PC-3 (cell line): ENCODE results near the gene VEGFA. TPM values are rescaled to one million over a fixed set of nuclear protein-coding genes. Genes with fewer than 3 reads are reported as not detected.
A peak's percentile ranks its signal among the peaks of the same experiment; 100 is the strongest.

Experiments used
- ATAC-seq: fragments of 200-7000 bp; cut with Tn5 transposase; 2 replicates; pipeline ENCODE4 v1.9.1; 2020; ENCODE audit warnings: mild to moderate bottlenecking, moderate library complexity
- BruUV-seq: library from RNA; stranded (reverse); fragments of 400-500 nt; replicated peaks from 2 replicates; lab custom pipeline; 2021; lab: Mats Ljungman, UMichigan
- CTCF ChIA-PET: fragments of 300-600 bp; sonication (Branson Sonifier 250); formaldehyde crosslinking; loops from one replicate; lab custom pipeline; 2022; ENCODE audit warnings: antibody characterized with exemption; lab: Charles Lee
- POLR2A ChIA-PET: fragments of 300-600 bp; sonication (Branson Sonifier 250); formaldehyde crosslinking; loops from one replicate; lab custom pipeline; 2022; ENCODE audit warnings: antibody characterized with exemption; ENCODE audit not compliant: unreplicated experiment; lab: Charles Lee
- DNase-seq: peaks from one replicate; pipeline ENCODE4 v3.0.0-alpha.2; 2015
- H2AFZ ChIP-seq: fragments of 300-600 bp; sonication (generic); 2 replicates; pipeline ENCODE4 v1.6.0; 2016; ENCODE audit warnings: antibody characterized with exemption, low read length
- H3F3A ChIP-seq: fragments of 300-600 bp; sonication (generic); one replicate; pipeline ENCODE4 v1.6.0; 2017; ENCODE audit warnings: antibody characterized with exemption, low read length, control low read depth, mild to moderate bottlenecking; ENCODE audit not compliant: unreplicated experiment
- H3K27ac ChIP-seq: fragments of 300-600 bp; sonication (generic); 2 replicates; pipeline ENCODE4 v1.5.1; 2016; ENCODE audit warnings: mild to moderate bottlenecking, low read length
- H3K27me3 ChIP-seq: fragments of 300-600 bp; sonication (generic); 2 replicates; pipeline ENCODE4 v1.6.1; 2016; ENCODE audit warnings: low read length, mixed read lengths
- H3K36me3 ChIP-seq: fragments of 300-600 bp; sonication (generic); 2 replicates; pipeline ENCODE4 v1.6.1; 2016; ENCODE audit warnings: low read depth, mixed run types, low read length, mixed read lengths
- H3K4me1 ChIP-seq: fragments of 300-600 bp; sonication (generic); 2 replicates; pipeline ENCODE4 v1.5.1; 2016; ENCODE audit warnings: low read length; ENCODE audit not compliant: insufficient read depth
- H3K4me2 ChIP-seq: fragments of 300-600 bp; sonication (generic); 2 replicates; pipeline ENCODE4 v1.6.0; 2016; ENCODE audit warnings: low read length
- H3K4me3 ChIP-seq: fragments of 300-600 bp; sonication (generic); 2 replicates; pipeline ENCODE4 v1.5.1; 2016; ENCODE audit warnings: mild to moderate bottlenecking, low read length, mixed read lengths
- H3K79me2 ChIP-seq: fragments of 300-600 bp; sonication (generic); 2 replicates; pipeline ENCODE4 v1.6.1; 2017; ENCODE audit warnings: low read length, mixed read lengths
- H3K9ac ChIP-seq: fragments of 300-600 bp; sonication (generic); 2 replicates; pipeline ENCODE4 v1.6.0; 2016; ENCODE audit warnings: mild to moderate bottlenecking, low read length
- H3K9me2 ChIP-seq: fragments of 300-600 bp; sonication (generic); replicated peaks from 2 replicates; pipeline ENCODE4 v1.6.1; 2016; ENCODE audit warnings: mixed run types, low read length, mixed read lengths
- H3K9me3 ChIP-seq: fragments of 300-600 bp; sonication (generic); 2 replicates; pipeline ENCODE4 v1.6.1; 2016; ENCODE audit warnings: low read length, mixed read lengths
- H4K20me1 ChIP-seq: fragments of 300-600 bp; sonication (generic); 2 replicates; pipeline ENCODE4 v1.6.1; 2016; ENCODE audit warnings: low read length, mixed read lengths
- CTCF ChIP-seq: fragments of 300-600 bp; sonication (generic); conservative IDR thresholded peaks from 2 replicates; pipeline ENCODE4 v1.5.1; 2017; ENCODE audit warnings: antibody characterized with exemption, low read depth, mild to moderate bottlenecking, low read length
- EZH2 ChIP-seq: fragments of 300-600 bp; sonication (generic); IDR thresholded peaks from one replicate; pipeline ENCODE4 v1.6.1; 2017; ENCODE audit warnings: antibody characterized with exemption, mild to moderate bottlenecking, low read length; ENCODE audit not compliant: unreplicated experiment
- EZH2phosphoT487 ChIP-seq: fragments of 300-600 bp; sonication (generic); IDR thresholded peaks from 2 replicates; pipeline ENCODE4 v1.6.1; 2018; ENCODE audit warnings: mild to moderate bottlenecking, antibody characterized with exemption, low read length, borderline replicate concordance
- intact Hi-C: fragments of 100-400 bp; cut with micrococcal nuclease; formaldehyde crosslinking; loops from 2 replicates; pipeline ENCODE4 v1.9.0; 2023
- total RNA-seq: library from RNA; depleted of rRNA; stranded (reverse); fragments of >200 nt; gene quantifications from 2 replicates; pipeline ENCODE4 v1.2.3, GENCODE V29; 2014

The VEGFA gene
- total RNA-seq, 1 experiment from 2014 or later = 146 TPM

GRCh38 chr6:43768506-43768860, 1.5 kb upstream of the VEGFA start:
- no TSS peak for BruUV-seq
- no peak for TF ChIP-seq CTCF
- no peak for TF ChIP-seq EZH2phosphoT487
- no peak for TF ChIP-seq EZH2
- peaks cover 4% of the 10 kb centered on the region for H3K4me1 ChIP-seq
- no peaks in the 10 kb centered on the region for H3K9me3 ChIP-seq
- H3K79me2 ChIP-seq = peaks cover 35% of the 10 kb centered on the region
- peaks cover 16% of the 10 kb centered on the region for H4K20me1 ChIP-seq
- H3K9me2 ChIP-seq = no peaks in the 10 kb centered on the region
- no peaks in the 10 kb centered on the region for H3K27me3 ChIP-seq
- H3F3A ChIP-seq = no peaks in the 10 kb centered on the region
- H3K4me3 ChIP-seq = no peak overlapping the region
- H3K9ac ChIP-seq = no peak overlapping the region
- DNase-seq (no peak), ATAC-seq (no peak)
- H3K27ac ChIP-seq = no peak overlapping the region
- ChIA-PET POLR2A (interaction anchor here (0.6 kb wide), 1 partner anchor 204 kb away, joined by 6 read pairs; no protein-coding TSS in a partner anchor), CTCF (no interaction called here)
- peaks cover 15% of the 10 kb centered on the region for H3K36me3 ChIP-seq
- no peak overlapping the region for H2AFZ ChIP-seq
- intact Hi-C loops = loop anchor here (2.0 kb wide), 1 partner anchor 102 kb away; no protein-coding TSS in a partner anchor
- no peak overlapping the region for H3K4me2 ChIP-seq

GRCh38 chr6:43768983-43769525, 957 bp upstream of the VEGFA start:
- TF ChIP-seq EZH2 (no peak), CTCF (no peak), EZH2phosphoT487 (no peak)
- H3F3A ChIP-seq = no peaks in the 10 kb centered on the region
- BruUV-seq = no TSS peak
- no peaks in the 10 kb centered on the region for H3K9me3 ChIP-seq
- peak overlapping the region; percentile 98; the same call in 1 of the 2 replicates for H3K4me3 ChIP-seq
- H3K4me2 ChIP-seq = peak overlapping the region; percentile 98
- H3K27me3 ChIP-seq = no peaks in the 10 kb centered on the region
- H3K36me3 ChIP-seq = peaks cover 20% of the 10 kb centered on the region
- DNase-seq = no peak
- ATAC-seq = no peak
- H3K79me2 ChIP-seq = peaks cover 41% of the 10 kb centered on the region
- no peaks in the 10 kb centered on the region for H3K9me2 ChIP-seq
- intact Hi-C loops = loop anchor here (1.0 to 2.0 kb wide), 3 partner anchors 102 to 310 kb away; no protein-coding TSS in a partner anchor
- no peak overlapping the region for H3K9ac ChIP-seq
- POLR2A ChIA-PET = no interaction called here
- peaks cover 10% of the 10 kb centered on the region for H3K4me1 ChIP-seq
- no peak overlapping the region for H2AFZ ChIP-seq
- CTCF ChIA-PET = interaction anchor here (1.9 kb wide), 1 partner anchor 310 kb away, joined by 23 read pairs; no protein-coding TSS in a partner anchor
- H3K27ac ChIP-seq = no peak overlapping the region
- peaks cover 22% of the 10 kb centered on the region for H4K20me1 ChIP-seq
